Osteoblast (primary cell): Measurements from ENCODE around the gene ARHGEF4. TPM values are rescaled to one million over a fixed set of nuclear protein-coding genes. Genes with fewer than 3 reads are reported as not detected.

Source experiments
- DNase-seq: peaks from one replicate; pipeline ENCODE4 v3.0.0; 2011; ENCODE audit warnings: low spot score, mixed read lengths; ENCODE audit not compliant: insufficient read length; ENCODE audit errors: missing footprints
- H2AFZ ChIP-seq: 2 replicates; pipeline ENCODE4 v1.6.0; 2011; ENCODE audit warnings: mild to moderate bottlenecking, low read length
- H3K27ac ChIP-seq: 2 replicates; pipeline ENCODE4 v1.5.1; 2011; ENCODE audit warnings: mild to moderate bottlenecking, low read depth, low read length, moderate library complexity
- H3K27me3 ChIP-seq: 2 replicates; pipeline ENCODE4 v1.6.0; 2012; ENCODE audit warnings: mild to moderate bottlenecking, control low read depth, inconsistent platforms, low read length, moderate library complexity; ENCODE audit not compliant: insufficient read depth
- H3K36me3 ChIP-seq: 2 replicates; pipeline ENCODE4 v1.5.1; 2011; ENCODE audit warnings: mild to moderate bottlenecking, low read length, control low read depth, moderate library complexity; ENCODE audit not compliant: insufficient read depth
- H3K4me1 ChIP-seq: 2 replicates; pipeline ENCODE4 v1.5.1; 2011; ENCODE audit warnings: mild to moderate bottlenecking, low read length, control low read depth, moderate library complexity; ENCODE audit not compliant: insufficient read depth
- H3K4me2 ChIP-seq: 2 replicates; pipeline ENCODE4 v1.6.0; 2011; ENCODE audit warnings: mild to moderate bottlenecking, low read length; ENCODE audit not compliant: insufficient read depth
- H3K4me3 ChIP-seq: fragments of 200-600 bp; sonication (generic); 3 replicates; pipeline ENCODE4 v1.5.1; 2012; ENCODE audit warnings: mild to moderate bottlenecking, low read length, inconsistent platforms; ENCODE audit not compliant: insufficient read depth
- H3K79me2 ChIP-seq: 2 replicates; pipeline ENCODE4 v1.6.0; 2012; ENCODE audit warnings: mild to moderate bottlenecking, low read length, control low read depth, inconsistent platforms; ENCODE audit not compliant: insufficient read depth
- H3K9me3 ChIP-seq: 2 replicates; pipeline ENCODE4 v1.5.1; 2011; ENCODE audit warnings: low read depth, low read length, control low read depth
- H4K20me1 ChIP-seq: 2 replicates; pipeline ENCODE4 v1.6.0; 2012; ENCODE audit warnings: mild to moderate bottlenecking, low read length, control low read depth; ENCODE audit not compliant: insufficient read depth
- CTCF ChIP-seq: IDR thresholded peaks from 2 replicates; pipeline ENCODE4 v1.5.1; 2011; ENCODE audit warnings: mild to moderate bottlenecking, low read depth, low read length, moderate library complexity; ENCODE audit errors: extremely low read depth
- total RNA-seq: library from RNA; depleted of rRNA; stranded (reverse); fragments of >200 nt; gene quantifications from 2 replicates; pipeline ENCODE4 v1.2.3, GENCODE V29; 2012

ARHGEF4 gene
- total RNA-seq, 1 donor = 3.6 TPM

- H3K36me3 ChIP-seq = peaks cover 53% of the 10 kb centered on the region
- H4K20me1 ChIP-seq = peaks cover 43% of the 10 kb centered on the region
- no peaks in the 10 kb centered on the region for H3K9me3 ChIP-seq
- H3K27ac ChIP-seq = no peak overlapping the region
- no peaks in the 10 kb centered on the region for H3K4me1 ChIP-seq
- H3K4me3 ChIP-seq = no peak overlapping the region
- TF ChIP-seq CTCF = no peak
- H3K4me2 ChIP-seq = no peak overlapping the region
- no peak overlapping the region for H2AFZ ChIP-seq
- DNase-seq = no peak
- peaks cover 94% of the 10 kb centered on the region for H3K79me2 ChIP-seq
- H3K27me3 ChIP-seq = no peaks in the 10 kb centered on the region
Measured at GRCh38 chr2:131081190-131081589, 244.5 kb downstream of the ARHGEF4 start.

- DNase-seq = no peak
- no peak for TF ChIP-seq CTCF
- Histone ChIP-seq H3K79me2 (peaks cover 97% of the 10 kb centered on the region), H3K4me3 (no peak overlapping the region), H4K20me1 (peaks cover 44% of the 10 kb centered on the region), H3K27ac (no peak overlapping the region), H2AFZ (no peak overlapping the region), H3K36me3 (peaks cover 31% of the 10 kb centered on the region), H3K4me1 (no peaks in the 10 kb centered on the region), H3K27me3 (no peaks in the 10 kb centered on the region), H3K9me3 (no peaks in the 10 kb centered on the region), H3K4me2 (no peak overlapping the region)
Measured at GRCh38 chr2:131085646-131086045, 248.9 kb downstream of the ARHGEF4 start.

- H2AFZ ChIP-seq = peak overlapping the region; percentile 51
Measured at GRCh38 chr2:131092458-131093005, 255.8 kb downstream of the ARHGEF4 start.

More at GRCh38 chr2:131092458-131093005, 255.8 kb downstream of the ARHGEF4 start:
- H3K36me3 ChIP-seq = peaks cover 12% of the 10 kb centered on the region
- peak overlapping the region; percentile 86 for H3K4me3 ChIP-seq
- no peaks in the 10 kb centered on the region for H3K27me3 ChIP-seq
- H3K4me1 ChIP-seq = peaks cover 10% of the 10 kb centered on the region
- no peaks in the 10 kb centered on the region for H3K9me3 ChIP-seq
- no peak for TF ChIP-seq CTCF
- peak; percentile 64 for DNase-seq
- H4K20me1 ChIP-seq = peaks cover 28% of the 10 kb centered on the region
- H3K4me2 ChIP-seq = peak overlapping the region; percentile 98
- H3K79me2 ChIP-seq = peaks cover 57% of the 10 kb centered on the region
- H3K27ac ChIP-seq = peak overlapping the region; percentile 90
